OCI-LY1 (cell line): ENCODE results near the gene MTM1.

Source experiments
- H2AFZ ChIP-seq: fragments of 200-600 bp; sonication (generic), shearing (Covaris generic); 2 replicates; pipeline ENCODE4 v1.6.0; 2014; ENCODE audit warnings: antibody characterized with exemption, mild to moderate bottlenecking, low read length
- H3F3A ChIP-seq: fragments of 200-600 bp; sonication (generic), shearing (Covaris generic); 2 replicates; pipeline ENCODE4 v1.6.0; 2014; ENCODE audit warnings: mild to moderate bottlenecking, antibody characterized with exemption, low read length, moderate library complexity; ENCODE audit not compliant: insufficient read depth
- H3K27ac ChIP-seq: fragments of 200-600 bp; sonication (generic); 2 replicates; pipeline ENCODE4 v1.5.1; 2014; ENCODE audit warnings: low read length, mixed run types, mild to moderate bottlenecking, low read depth; ENCODE audit not compliant: poor library complexity, severe bottlenecking
- H3K27me3 ChIP-seq: fragments of 200-600 bp; sonication (generic); 2 replicates; pipeline ENCODE4 v1.6.0; 2014; ENCODE audit warnings: antibody characterized with exemption, mild to moderate bottlenecking, low read length, moderate library complexity; ENCODE audit not compliant: insufficient read depth
- H3K36me3 ChIP-seq: fragments of 200-600 bp; sonication (generic); 2 replicates; pipeline ENCODE4 v1.6.1; 2014; ENCODE audit warnings: mild to moderate bottlenecking, antibody characterized with exemption, low read length, moderate library complexity, mixed read lengths; ENCODE audit not compliant: insufficient read depth
- H3K4me1 ChIP-seq: fragments of 200-600 bp; sonication (generic); 2 replicates; pipeline ENCODE4 v1.5.1; 2014; ENCODE audit warnings: mild to moderate bottlenecking, low read length, moderate library complexity; ENCODE audit not compliant: insufficient read depth, severe bottlenecking
- H3K4me2 ChIP-seq: fragments of 200-600 bp; sonication (generic), shearing (Covaris generic); 2 replicates; pipeline ENCODE4 v1.6.1; 2014; ENCODE audit warnings: low read length
- H3K4me3 ChIP-seq: fragments of 200-600 bp; sonication (generic); 2 replicates; pipeline ENCODE4 v1.5.1; 2014; ENCODE audit warnings: low read length, low read depth, mild to moderate bottlenecking, mixed read lengths; ENCODE audit not compliant: poor library complexity, severe bottlenecking
- H3K79me2 ChIP-seq: fragments of 200-600 bp; shearing (Covaris generic); 2 replicates; pipeline ENCODE4 v1.6.1; 2016; ENCODE audit warnings: mixed run types, low read length, mixed read lengths; ENCODE audit not compliant: insufficient read depth
- H3K9ac ChIP-seq: fragments of 200-600 bp; sonication (generic), shearing (Covaris generic); 2 replicates; pipeline ENCODE4 v1.6.1; 2014; ENCODE audit warnings: mild to moderate bottlenecking, low read length, mixed read lengths
- H3K9me2 ChIP-seq: fragments of 200-600 bp; sonication (generic), shearing (Covaris generic); 2 replicates; pipeline ENCODE4 v1.6.1; 2014; ENCODE audit warnings: low read depth, mild to moderate bottlenecking, low read length, mixed read lengths
- H3K9me3 ChIP-seq: fragments of 200-600 bp; shearing (Covaris generic); 2 replicates; pipeline ENCODE4 v1.6.1; 2014; ENCODE audit warnings: low read length, mixed read lengths
- H4K20me1 ChIP-seq: fragments of 200-600 bp; sonication (generic), shearing (Covaris generic); 2 replicates; pipeline ENCODE4 v1.6.0; 2016; ENCODE audit warnings: mild to moderate bottlenecking, low read length; ENCODE audit not compliant: insufficient read depth
- EZH2 ChIP-seq: fragments of 200-600 bp; sonication (generic), shearing (Covaris generic); IDR thresholded peaks from 2 replicates; pipeline ENCODE4 v1.8.0; 2017; ENCODE audit warnings: borderline replicate concordance, mixed run types, mild to moderate bottlenecking, antibody characterized with exemption, low read length, moderate library complexity, mixed read lengths
- TF ChIP-seq, protein P1 (sequence below): fragments of 200-600 bp; sonication (generic), shearing (Covaris generic); IDR thresholded peaks from 2 replicates; pipeline ENCODE4 v1.5.1; 2017; ENCODE audit warnings: mild to moderate bottlenecking, antibody characterized with exemption, low read length, moderate library complexity, mixed read lengths

Gene MTM1

DNA sequence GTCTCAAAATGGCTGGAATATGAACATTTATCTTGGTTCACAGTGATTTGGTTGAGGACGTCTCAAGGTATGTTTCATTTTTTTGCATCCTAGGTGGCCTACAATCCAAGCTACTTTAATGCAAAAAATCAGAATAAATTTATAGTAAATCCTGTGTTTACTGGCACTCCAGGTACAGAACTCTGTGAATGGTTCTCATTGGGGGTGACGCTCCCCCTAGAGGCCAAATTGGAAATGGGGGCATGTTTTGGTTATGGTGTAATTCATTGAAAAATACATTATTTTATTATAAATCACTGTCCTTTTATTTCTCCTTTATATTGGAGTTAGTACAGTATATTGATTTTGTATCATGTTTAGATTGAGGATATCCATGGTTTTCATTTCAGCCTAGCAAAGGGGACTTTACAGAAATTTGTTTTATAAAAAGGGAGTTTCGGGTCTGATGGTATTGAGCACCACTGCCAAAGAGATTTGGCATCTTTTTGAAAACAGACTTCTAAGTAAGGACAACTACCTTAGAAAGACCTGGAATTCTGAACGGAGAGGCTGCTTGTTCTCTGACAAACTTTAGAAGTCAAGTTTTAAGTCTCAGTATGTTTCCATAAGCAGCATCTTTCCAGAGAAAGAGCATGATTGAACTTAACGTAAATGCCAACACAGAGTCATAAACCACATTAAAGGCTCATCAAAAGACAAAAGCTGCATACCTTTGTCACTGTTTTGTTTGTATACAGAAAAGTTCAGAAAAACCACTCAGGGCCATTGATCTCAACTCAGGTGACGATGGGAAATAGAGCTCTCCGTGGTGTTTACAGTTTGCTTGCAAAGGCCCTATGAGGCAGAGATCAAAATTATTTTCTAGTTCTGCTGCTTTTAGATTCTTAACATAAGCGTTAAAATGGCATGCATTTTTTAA lies 19.4 kb downstream of the MTM1 start:
- no peaks in the 10 kb centered on the region for H3K27me3 ChIP-seq
- H3K4me3 ChIP-seq = no peak overlapping the region
- TF ChIP-seq, protein P1, sequence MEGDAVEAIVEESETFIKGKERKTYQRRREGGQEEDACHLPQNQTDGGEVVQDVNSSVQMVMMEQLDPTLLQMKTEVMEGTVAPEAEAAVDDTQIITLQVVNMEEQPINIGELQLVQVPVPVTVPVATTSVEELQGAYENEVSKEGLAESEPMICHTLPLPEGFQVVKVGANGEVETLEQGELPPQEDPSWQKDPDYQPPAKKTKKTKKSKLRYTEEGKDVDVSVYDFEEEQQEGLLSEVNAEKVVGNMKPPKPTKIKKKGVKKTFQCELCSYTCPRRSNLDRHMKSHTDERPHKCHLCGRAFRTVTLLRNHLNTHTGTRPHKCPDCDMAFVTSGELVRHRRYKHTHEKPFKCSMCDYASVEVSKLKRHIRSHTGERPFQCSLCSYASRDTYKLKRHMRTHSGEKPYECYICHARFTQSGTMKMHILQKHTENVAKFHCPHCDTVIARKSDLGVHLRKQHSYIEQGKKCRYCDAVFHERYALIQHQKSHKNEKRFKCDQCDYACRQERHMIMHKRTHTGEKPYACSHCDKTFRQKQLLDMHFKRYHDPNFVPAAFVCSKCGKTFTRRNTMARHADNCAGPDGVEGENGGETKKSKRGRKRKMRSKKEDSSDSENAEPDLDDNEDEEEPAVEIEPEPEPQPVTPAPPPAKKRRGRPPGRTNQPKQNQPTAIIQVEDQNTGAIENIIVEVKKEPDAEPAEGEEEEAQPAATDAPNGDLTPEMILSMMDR = peak; percentile 53
- no peak for TF ChIP-seq EZH2
- no peak overlapping the region for H3K27ac ChIP-seq
- no peaks in the 10 kb centered on the region for H3K36me3 ChIP-seq
- H3K9me3 ChIP-seq = no peaks in the 10 kb centered on the region
- no peak overlapping the region for H3K9ac ChIP-seq
- no peak overlapping the region for H2AFZ ChIP-seq
- no peak overlapping the region for H3K4me2 ChIP-seq
- no peaks in the 10 kb centered on the region for H4K20me1 ChIP-seq
- H3K79me2 ChIP-seq = no peaks in the 10 kb centered on the region
- no peaks in the 10 kb centered on the region for H3K9me2 ChIP-seq
- no peaks in the 10 kb centered on the region for H3K4me1 ChIP-seq
- H3F3A ChIP-seq = no peaks in the 10 kb centered on the region

GRCh38 chrX:150594584-150594983 lies 26.2 kb downstream of the MTM1 start:
- no peak for TF ChIP-seq EZH2
- TF ChIP-seq, protein P1 = no peak
- no peaks in the 10 kb centered on the region for H3K79me2 ChIP-seq
- H3K4me1 ChIP-seq = no peaks in the 10 kb centered on the region
- no peak overlapping the region for H2AFZ ChIP-seq
- H4K20me1 ChIP-seq = no peaks in the 10 kb centered on the region
- no peaks in the 10 kb centered on the region for H3F3A ChIP-seq
- H3K9ac ChIP-seq = no peak overlapping the region
- H3K4me2 ChIP-seq = no peak overlapping the region
- no peaks in the 10 kb centered on the region for H3K9me3 ChIP-seq
- H3K27ac ChIP-seq = no peak overlapping the region
- H3K4me3 ChIP-seq = no peak overlapping the region
- H3K27me3 ChIP-seq = no peaks in the 10 kb centered on the region
- no peaks in the 10 kb centered on the region for H3K9me2 ChIP-seq
- H3K36me3 ChIP-seq = no peaks in the 10 kb centered on the region; the same call in 1 of the 2 replicates

DNA sequence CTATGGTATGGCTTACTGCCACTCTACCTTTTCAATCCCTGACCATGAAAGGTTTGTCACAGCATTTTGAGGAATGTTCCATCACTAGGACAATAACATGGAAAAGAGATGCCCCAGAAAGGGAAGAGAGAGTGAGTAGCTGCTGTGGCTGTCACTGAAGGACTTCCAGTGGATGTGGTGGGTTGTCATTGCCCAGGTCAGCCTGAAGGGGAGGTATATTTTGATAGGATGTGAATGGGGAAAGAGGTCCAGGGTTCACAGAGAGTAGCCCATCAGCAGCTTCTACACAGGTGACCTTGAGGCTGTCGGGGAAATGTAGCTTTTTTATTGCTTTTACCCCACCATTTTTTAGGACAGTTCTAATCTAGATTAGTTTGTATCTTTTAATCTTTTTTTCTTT lies 30.8 kb downstream of the MTM1 start:
- Histone ChIP-seq H3K9me3 (no peaks in the 10 kb centered on the region), H3F3A (no peaks in the 10 kb centered on the region), H3K9ac (no peak overlapping the region), H3K27me3 (no peaks in the 10 kb centered on the region), H3K4me1 (no peaks in the 10 kb centered on the region), H3K36me3 (no peaks in the 10 kb centered on the region; the same call in 1 of the 2 replicates), H4K20me1 (no peaks in the 10 kb centered on the region), H2AFZ (no peak overlapping the region), H3K27ac (no peak overlapping the region), H3K4me3 (no peak overlapping the region), H3K4me2 (no peak overlapping the region), H3K79me2 (no peaks in the 10 kb centered on the region), H3K9me2 (no peaks in the 10 kb centered on the region)
- TF ChIP-seq EZH2 = no peak
- TF ChIP-seq, protein P1 = no peak
